Transverse colon (tissue), 4 donors: ENCODE data around the gene TOR4A.
A peak's percentile ranks its signal among the peaks of the same experiment; 100 is the strongest.

Source experiments
- CTCF ChIP-seq, 5 experiments: fragments of 200-600 bp in 3 of 5; fragments of 450-650 bp in 2 of 5; sonication (generic) in 3 of 5; IDR thresholded peaks; 1 replicate in 2 of 5; 2 replicates in 3 of 5; pipeline ENCODE4 v1.5.1; 2016 to 2017; ENCODE audit warnings: antibody characterized with exemption in 5 of 5, inconsistent platforms in 3 of 5, mild to moderate bottlenecking in 2 of 5, moderate library complexity in 1 of 5
- EP300 ChIP-seq: sonication (generic); formaldehyde crosslinking; IDR thresholded peaks from one replicate; pipeline ENCODE4 v1.6.1; 2017; ENCODE audit warnings: antibody characterized with exemption, low read depth
- POLR2A ChIP-seq: fragments of 450-650 bp; IDR thresholded peaks from one replicate; pipeline ENCODE4 v1.6.1; 2016; ENCODE audit warnings: antibody characterized with exemption, mild to moderate bottlenecking, moderate library complexity
- POLR2AphosphoS5 ChIP-seq, 3 donors: sonication (generic); formaldehyde crosslinking; IDR thresholded peaks; one replicate each; pipeline ENCODE4 v1.6.1; 2016; ENCODE audit warnings: antibody characterized with exemption in 3 of 3

GRCh38 chr9:137277329-137278041, at the start of gene TOR4A:
- TF ChIP-seq CTCF (IDR thresholded peaks at IDR 0.05): peak; percentile 9 to 50 (median 21)
- no peak for TF ChIP-seq EP300
- peak; percentile 91 for TF ChIP-seq POLR2A
- peak; percentile 62 to 94 (median 93) for TF ChIP-seq POLR2AphosphoS5 (IDR thresholded peaks at IDR 0.05)
